HK-2 (cell line): Measurements from ENCODE around the gene CSDE1.
"Not testable (repeated sequence)": the region's sequence is repeated elsewhere in the genome, so short reads cannot be mapped to it uniquely, and the experiment has no call there.

Experiments used
- DNase-seq: peaks from one replicate; pipeline ENCODE4 v3.0.0-alpha.2; 2018; ENCODE audit not compliant: unreplicated experiment

Gene CSDE1

GRCh38 chr1:114757455-114758255 lies at the start of gene CSDE1:
Gene CSDE1, minus strand, starts transcription at chr1:114757984. Its CDS starts 18,094 bp downstream, at chr1:114739890.
- peak; percentile 96 for DNase-seq

- not testable (repeated sequence) for DNase-seq
These were observed 46.7 kb upstream of the CSDE1 start for GRCh38 chr1:114804449-114804848.

GRCh38 chr1:114803001-114803400 lies 45.2 kb upstream of the CSDE1 start:
- DNase-seq, result peak; percentile 44

DNA sequence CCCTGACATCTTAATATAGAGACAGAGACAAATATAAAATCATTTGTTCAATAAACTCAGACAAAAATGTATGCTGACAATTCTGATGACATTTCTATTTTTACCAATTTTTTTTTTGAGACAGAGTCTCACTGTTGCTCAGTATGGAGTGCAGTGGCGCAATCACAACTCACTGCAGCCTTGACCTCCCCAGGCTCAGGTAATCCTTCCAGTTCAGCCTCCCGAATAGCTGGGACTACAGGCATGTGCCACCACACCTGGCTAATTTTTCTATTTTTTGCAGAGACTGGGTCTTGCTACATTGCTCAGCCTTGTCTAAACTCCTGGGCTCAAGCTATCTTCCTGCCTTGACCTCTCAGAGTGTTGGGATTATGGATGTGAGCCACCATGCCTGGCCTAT lies 36.3 kb upstream of the CSDE1 start:
- no peak for DNase-seq

DNA sequence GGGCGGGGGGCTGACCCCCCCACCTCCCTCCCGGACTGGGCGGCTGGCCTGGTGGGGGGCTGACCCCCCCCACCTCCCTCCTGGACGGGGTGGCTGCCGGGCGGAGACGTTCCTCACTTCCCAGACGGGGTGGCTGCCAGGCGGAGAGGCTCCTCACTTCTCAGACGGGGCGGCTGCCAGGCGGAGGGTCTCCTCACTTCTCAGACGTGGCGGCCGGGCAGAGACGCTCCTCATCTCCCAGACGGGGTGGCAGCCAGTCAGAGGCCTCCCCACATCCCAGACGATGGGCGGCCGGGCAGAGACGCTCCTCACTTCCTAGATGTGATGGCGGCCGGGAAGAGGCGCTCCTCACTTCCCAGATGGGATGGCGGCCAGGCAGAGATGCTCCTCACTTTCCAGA lies 32.8 kb upstream of the CSDE1 start:
- DNase-seq, result not testable (repeated sequence)

- not testable (repeated sequence) for DNase-seq
These were observed 28.7 kb upstream of the CSDE1 start for GRCh38 chr1:114786440-114786839.

GRCh38 chr1:114782476-114782875 lies 24.7 kb upstream of the CSDE1 start:
- no peak for DNase-seq

- DNase-seq, result peak; percentile 95
These were observed 22.8 kb upstream of the CSDE1 start, which contains the start of gene SIKE1 for GRCh38 chr1:114780344-114781226. Gene SIKE1, minus strand, starts transcription at chr1:114780685. Its CDS starts 78 bp downstream, at chr1:114780607.

DNA sequence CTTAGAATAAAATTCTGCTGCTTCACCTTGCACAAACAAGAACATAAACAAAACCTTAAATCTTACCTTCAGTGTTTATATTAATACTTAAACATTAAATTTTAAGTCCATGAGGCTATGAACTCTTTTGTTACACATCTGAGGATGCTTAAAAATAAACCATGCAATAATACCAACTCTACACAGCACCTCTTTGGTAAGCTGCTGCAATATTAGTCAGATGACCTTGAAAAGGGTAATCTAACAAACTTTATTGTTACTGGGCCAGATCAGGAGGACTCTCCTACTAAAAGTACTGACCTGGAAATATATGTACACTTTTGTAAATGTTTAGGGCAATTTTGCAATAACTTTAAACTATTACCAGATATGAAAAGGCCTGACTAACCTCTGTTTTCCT lies 21.9 kb upstream of the CSDE1 start:
- DNase-seq, result no peak

DNA sequence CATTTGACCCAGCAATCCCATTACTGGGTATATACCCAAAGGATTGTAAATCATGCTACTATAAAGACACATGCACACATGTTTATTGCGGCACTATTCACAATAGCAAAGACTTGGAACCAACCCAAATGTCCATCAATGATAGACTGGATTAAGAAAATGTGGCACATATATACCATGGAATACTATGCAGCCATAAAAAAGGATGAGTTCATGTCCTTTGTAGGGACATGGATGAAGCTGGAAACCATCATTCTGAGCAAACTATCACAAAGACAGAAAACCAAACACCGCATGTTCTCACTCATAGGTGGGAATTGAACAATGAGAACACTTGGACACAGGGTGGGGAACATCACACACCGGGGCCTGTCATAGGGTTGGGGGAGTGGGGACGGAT lies 18.9 kb upstream of the CSDE1 start:
- DNase-seq, result not testable (repeated sequence)

DNA sequence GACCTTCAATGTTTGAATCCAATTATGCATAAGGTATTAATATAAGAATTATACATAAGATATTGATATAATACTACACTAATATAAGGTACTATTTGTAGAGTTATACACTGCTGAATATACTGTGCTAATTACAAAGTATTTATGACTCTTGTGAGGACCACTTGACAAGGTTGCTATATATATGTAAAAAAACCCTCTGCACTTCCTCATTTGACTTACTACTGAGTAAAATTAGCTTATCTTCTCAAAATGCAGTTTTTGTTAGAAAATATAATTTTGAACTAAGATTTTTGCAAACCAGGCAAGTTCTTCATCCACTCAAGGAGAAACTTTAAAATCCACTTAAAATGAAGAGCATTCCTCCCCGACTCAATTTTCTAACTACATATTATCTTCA lies 14.2 kb upstream of the CSDE1 start:
- DNase-seq, result no peak

DNA sequence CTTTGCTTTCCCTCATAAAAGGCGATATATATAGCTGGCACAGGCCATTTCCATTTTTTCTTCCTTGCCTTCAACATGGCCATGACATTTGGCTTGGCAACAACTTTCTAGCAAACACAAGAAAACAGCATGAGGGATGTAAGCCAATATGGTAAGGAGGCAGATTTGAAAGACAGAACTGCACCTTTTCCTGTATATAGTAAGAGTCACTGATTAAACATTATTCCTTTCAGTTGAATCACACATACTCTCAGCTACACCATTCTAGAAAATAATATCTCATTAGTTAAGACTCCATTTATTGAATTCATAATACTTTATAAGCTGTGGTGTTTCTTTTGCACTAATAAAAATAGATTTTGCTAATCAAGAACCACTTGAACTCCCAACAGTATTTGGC lies 13.2 kb upstream of the CSDE1 start:
- DNase-seq, result no peak

GRCh38 chr1:114764689-114765088 lies 6.9 kb upstream of the CSDE1 start:
- DNase-seq, result no peak

DNA sequence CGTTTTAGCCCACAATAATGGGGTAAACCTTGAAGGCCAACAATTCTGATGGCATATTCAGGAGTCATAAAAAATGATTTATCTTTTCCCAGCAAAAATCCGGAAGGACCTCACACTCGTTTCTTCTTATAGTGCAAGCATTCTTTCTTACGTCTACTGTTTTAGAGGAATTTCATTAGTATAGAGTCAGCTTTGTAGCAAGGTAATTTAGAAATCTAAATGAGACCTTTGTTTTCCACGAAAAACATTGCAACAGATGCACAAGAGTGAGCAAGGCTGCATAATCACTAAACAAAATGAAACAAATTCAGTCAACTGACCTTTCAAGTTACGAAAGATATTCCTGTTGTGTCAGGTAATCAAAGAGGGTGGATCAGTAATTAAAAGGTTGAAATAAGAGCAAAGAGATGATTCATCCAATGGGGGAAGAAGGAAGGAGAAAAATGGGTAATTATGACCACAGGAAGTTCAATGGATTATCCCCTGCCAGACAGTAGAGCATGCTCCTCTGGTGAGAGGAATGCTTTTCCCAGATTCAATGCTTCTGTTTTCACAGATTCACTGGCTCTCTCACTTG lies 560 bp upstream of the CSDE1 start:
- no peak for DNase-seq

DNA sequence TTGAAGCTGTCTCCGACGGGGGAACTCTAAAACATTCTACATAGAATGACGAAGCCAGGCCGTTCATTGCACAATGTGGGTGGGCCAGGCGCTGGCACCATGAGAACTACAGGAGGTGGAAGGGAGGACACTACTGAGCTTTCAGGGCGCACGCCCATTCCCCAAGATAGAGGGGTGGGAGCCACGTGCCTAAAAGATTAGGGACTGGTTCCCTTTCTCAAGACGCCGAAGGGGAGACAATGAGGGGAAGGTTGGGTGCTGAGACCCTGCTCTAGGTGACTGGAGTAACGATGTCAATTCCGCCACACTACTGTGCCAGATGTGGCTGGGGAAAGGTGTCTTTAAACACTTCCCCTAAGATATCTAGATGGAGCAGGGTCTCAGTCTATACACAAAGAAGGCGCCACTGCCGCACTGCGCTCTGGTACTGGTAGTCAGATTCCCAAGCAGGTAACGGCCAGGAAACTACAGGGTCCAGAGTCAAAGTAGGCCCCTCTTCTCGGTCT lies 782 bp downstream of the CSDE1 start:
- peak; percentile 25 for DNase-seq

DNA sequence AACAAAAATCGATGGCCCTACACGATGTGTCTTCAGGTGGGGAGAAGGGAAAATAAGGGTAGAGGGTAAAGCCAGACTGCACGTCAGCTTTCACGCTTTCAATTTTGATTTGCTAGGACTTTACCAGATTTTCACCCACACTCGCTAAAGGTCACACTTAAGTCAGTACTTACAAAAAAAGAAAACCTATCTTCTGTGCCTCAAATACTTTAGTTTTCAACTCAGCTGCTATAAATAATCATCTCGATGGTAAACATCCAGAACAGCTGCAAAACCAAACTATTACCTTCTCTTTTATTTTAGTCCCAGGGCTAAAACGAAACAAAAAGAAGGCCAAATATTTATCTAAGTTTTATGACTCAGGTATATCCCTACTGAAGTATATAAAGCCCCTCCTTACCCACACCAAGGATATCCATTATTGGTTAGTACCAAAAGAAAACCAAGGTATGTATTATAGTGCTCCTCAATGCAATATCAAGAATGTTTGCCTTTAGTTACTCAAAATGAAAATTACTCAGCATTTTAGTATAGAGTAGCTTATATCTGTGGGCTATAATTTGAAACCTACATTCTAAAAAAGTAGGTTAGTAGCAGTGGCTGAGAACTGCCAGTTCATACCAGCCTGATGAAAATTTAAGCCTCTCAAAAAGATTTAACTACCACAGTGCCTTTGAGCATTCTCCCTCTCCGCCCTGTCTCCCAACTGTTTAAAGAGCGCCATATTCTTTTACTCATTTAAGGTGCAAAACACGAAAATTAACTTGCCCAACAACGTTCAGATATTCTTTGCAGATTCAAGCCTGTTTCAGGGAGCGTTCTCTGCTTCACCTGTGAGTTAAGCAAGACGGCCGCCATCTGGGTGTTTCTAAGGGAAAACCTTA lies 1.5 kb downstream of the CSDE1 start:
- DNase-seq, result no peak

GRCh38 chr1:114755006-114755931 lies 2.5 kb downstream of the CSDE1 start:
- DNase-seq, result no peak

DNA sequence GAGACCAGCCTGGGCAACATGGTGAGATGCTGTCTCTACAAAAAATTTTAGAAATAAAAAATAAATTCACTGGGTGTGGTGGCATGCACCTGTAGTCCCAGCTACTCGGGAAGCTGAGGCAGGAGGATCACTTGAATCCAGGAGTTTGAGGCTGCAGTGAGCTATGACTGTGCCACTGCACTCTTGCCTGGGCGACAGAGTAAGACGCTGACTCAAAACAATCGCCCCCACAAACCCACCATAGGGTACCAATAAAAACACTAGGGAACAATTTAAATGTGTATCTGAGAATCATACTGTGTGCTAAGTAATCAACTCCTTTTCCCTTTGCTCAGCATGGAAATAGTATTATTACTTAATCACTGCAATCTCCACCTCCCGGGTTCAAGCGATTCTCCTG lies 4.1 kb downstream of the CSDE1 start:
- not testable (repeated sequence) for DNase-seq

DNA sequence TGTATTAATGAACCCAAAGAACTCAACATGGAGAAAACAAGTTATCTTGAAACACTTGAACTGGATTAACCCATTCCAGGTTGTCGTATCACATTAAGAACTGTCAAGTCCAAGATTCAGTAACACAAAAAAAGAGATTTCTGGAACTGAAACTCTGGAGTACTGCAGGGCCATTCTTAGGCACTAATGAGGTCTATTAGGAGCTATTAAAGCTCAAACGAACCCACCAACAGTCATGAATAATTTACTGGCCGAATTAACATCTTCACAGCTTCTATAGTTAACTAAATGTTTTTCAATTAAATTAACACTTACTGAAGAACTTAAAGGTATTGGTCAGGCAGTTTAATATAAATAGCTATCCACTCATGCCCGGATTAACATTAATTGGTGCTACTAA lies 4.6 kb downstream of the CSDE1 start:
- no peak for DNase-seq

- DNase-seq, result no peak
These were observed 7.0 kb downstream of the CSDE1 start for GRCh38 chr1:114750780-114751179.
